ENCODE results near the gene MAP3K3.

MAP3K3 gene

GRCh38 chr17:63621684-63622573 is at the start of gene MAP3K3:
Gene MAP3K3, plus strand, starts transcription at chr17:63622417. Its CDS starts 343 bp downstream, at chr17:63622760.
- ATAC-seq, result peak; percentile 95
- DNase-seq, result peak; percentile 94

- no peak for ATAC-seq
- no peak for DNase-seq
Measured at GRCh38 chr17:63573634-63574033, 48.6 kb upstream of the MAP3K3 start.

- no peak for ATAC-seq
Measured at GRCh38 chr17:63578027-63578768, 44.0 kb upstream of the MAP3K3 start.

GRCh38 chr17:63578769-63579111 is 43.5 kb upstream of the MAP3K3 start:
- DNase-seq (no peak), ATAC-seq (no peak)

More at GRCh38 chr17:63578027-63578768, 44.0 kb upstream of the MAP3K3 start:
- no peak for DNase-seq

GRCh38 chr17:63579633-63580032 is 42.6 kb upstream of the MAP3K3 start:
- ATAC-seq, result no peak
- DNase-seq, result no peak

- DNase-seq (no peak), ATAC-seq (no peak)
Measured at GRCh38 chr17:63587770-63588169, 34.4 kb upstream of the MAP3K3 start.

GRCh38 chr17:63588797-63589196 is 33.4 kb upstream of the MAP3K3 start:
- DNase-seq, result no peak
- ATAC-seq, result no peak

GRCh38 chr17:63589646-63590045 is 32.6 kb upstream of the MAP3K3 start:
- ATAC-seq, result no peak
- DNase-seq, result no peak

GRCh38 chr17:63592797-63593196 is 29.4 kb upstream of the MAP3K3 start:
- no peak for ATAC-seq
- no peak for DNase-seq

- DNase-seq (no peak), ATAC-seq (no peak)
Measured at GRCh38 chr17:63595132-63595531, 27.1 kb upstream of the MAP3K3 start.

GRCh38 chr17:63596856-63597586 is 25.2 kb upstream of the MAP3K3 start:
- ATAC-seq, result no peak
- no peak for DNase-seq

- ATAC-seq, result no peak
- no peak for DNase-seq
Measured at GRCh38 chr17:63598281-63598680, 23.9 kb upstream of the MAP3K3 start.

GRCh38 chr17:63600569-63601438 is 21.4 kb upstream of the MAP3K3 start, which contains the start of gene TACO1:
Gene TACO1, plus strand, starts transcription at chr17:63600895. Its CDS starts 189 bp downstream, at chr17:63601084.
- ATAC-seq (peak; percentile 94), DNase-seq (peak; percentile 84)

- ATAC-seq, result no peak
- no peak for DNase-seq
Measured at GRCh38 chr17:63601439-63602371, 20.5 kb upstream of the MAP3K3 start.

- ATAC-seq, result no peak
- DNase-seq, result no peak
Measured at GRCh38 chr17:63609816-63610573, 12.2 kb upstream of the MAP3K3 start.

- ATAC-seq, result no peak
Measured at GRCh38 chr17:63610854-63611253, 11.4 kb upstream of the MAP3K3 start.

GRCh38 chr17:63611354-63611753 is 10.9 kb upstream of the MAP3K3 start:
- no peak for DNase-seq
- peak; percentile 47 for ATAC-seq

More at GRCh38 chr17:63610854-63611253, 11.4 kb upstream of the MAP3K3 start:
- no peak for DNase-seq

- no peak for ATAC-seq
Measured at GRCh38 chr17:63613663-63614062, 8.6 kb upstream of the MAP3K3 start.

GRCh38 chr17:63621229-63621683 is 961 bp upstream of the MAP3K3 start:
- no peak for ATAC-seq
- no peak for DNase-seq

More at GRCh38 chr17:63613663-63614062, 8.6 kb upstream of the MAP3K3 start:
- DNase-seq, result no peak
